NCI-H446 (cell line): Measurements from ENCODE around the gene CLASRP.
"Not testable (repeated sequence)": the region's sequence is repeated elsewhere in the genome, so short reads cannot be mapped to it uniquely, and the experiment has no call there.

Source experiments
- DNase-seq, 2 experiments: peaks; one replicate each; lab custom pipeline; 2025; lab: John Stamatoyannopoulos, UW

The CLASRP gene, protein sequence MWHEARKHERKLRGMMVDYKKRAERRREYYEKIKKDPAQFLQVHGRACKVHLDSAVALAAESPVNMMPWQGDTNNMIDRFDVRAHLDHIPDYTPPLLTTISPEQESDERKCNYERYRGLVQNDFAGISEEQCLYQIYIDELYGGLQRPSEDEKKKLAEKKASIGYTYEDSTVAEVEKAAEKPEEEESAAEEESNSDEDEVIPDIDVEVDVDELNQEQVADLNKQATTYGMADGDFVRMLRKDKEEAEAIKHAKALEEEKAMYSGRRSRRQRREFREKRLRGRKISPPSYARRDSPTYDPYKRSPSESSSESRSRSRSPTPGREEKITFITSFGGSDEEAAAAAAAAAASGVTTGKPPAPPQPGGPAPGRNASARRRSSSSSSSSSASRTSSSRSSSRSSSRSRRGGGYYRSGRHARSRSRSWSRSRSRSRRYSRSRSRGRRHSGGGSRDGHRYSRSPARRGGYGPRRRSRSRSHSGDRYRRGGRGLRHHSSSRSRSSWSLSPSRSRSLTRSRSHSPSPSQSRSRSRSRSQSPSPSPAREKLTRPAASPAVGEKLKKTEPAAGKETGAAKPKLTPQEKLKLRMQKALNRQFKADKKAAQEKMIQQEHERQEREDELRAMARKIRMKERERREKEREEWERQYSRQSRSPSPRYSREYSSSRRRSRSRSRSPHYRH

DNA sequence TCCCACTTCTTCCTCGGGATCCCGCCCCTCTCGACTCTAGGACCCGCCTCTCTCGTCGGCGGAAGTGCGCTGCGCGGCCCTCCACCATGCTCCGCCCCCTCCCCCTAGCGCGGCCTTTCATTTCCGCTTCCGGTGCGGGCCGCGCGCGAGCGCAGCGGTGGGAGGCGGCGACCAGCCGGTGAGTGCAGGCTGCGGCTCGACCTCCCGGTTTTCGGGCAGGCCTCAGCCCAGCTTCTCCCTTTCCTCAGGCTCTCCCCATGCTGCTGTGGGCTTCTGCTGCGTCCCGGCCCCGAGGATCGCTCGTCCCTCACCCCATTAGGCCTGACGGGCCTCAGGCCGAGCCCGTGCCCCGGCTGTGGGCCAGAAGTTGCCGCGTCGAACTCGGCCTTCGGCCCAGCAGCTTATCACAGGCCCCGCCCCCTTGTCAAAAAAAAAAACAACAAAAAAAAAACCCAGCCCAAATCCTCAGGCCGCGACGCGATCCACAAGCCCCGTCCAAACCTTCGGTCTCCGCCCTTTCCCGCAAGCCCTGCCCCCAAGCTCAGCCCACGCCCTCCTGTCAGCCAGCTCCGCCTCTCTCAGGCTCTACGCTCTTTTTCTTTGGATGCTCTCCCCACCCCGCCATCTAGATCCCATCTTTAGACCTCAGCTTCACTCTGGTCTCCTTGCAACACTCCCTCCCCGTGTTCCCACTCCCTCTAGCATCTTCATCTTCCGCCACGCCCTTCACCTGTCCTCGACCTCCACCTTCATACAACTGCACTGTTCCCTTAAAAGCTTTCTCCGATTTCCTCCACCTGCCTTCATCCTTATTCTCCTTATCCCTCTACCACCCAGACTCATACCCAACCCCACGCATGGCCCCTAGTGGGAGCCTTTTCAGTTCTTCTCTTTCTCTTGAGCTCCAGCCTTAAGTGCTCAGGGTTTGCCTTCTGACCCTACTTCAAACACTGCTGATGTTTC, at the start of gene CLASRP:
Gene CLASRP, plus strand, starts transcription at position 115 of the 963 bp plus-strand sequence. CDS start 1,168 bp downstream, outside the sequence.
- DNase-seq = peak; percentile 91 to 92

DNA sequence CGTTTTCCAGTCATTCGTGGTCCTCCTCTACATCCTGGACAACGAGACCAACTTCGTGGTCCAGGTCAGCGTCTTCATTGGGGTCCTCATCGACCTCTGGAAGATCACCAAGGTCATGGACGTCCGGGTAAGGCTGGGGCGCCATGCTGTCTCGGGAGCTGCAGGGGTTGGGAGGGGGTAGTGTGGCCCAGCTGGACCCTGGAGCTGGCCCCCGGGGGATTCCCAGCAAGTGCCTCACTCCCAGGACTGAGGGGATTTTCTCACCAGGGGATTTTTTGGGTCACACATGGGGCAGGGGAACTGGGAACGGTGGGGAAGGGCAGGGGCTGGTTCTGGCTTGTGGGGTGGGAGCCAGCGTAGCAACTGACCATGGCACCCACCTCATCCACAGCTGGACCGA, 48.4 kb upstream of the CLASRP start:
- no peak for DNase-seq

DNA sequence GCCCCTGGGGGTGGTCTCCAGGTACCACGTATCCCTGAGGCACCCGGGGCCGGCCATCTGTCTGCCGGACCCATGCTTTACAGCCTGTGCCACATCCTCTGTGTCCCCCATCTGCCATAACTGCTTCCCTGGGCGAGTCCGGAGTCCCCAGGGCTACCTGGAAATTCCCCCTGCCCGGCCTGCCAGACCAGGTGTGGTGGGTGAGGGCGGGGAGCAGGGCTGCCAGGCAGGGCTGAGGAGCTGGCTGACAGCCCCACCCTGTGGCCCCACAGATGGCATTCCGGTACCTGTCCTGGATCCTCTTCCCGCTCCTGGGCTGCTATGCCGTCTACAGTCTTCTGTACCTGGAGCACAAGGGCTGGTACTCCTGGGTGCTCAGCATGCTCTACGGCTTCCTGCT, 47.9 kb upstream of the CLASRP start:
- no peak for DNase-seq

DNA sequence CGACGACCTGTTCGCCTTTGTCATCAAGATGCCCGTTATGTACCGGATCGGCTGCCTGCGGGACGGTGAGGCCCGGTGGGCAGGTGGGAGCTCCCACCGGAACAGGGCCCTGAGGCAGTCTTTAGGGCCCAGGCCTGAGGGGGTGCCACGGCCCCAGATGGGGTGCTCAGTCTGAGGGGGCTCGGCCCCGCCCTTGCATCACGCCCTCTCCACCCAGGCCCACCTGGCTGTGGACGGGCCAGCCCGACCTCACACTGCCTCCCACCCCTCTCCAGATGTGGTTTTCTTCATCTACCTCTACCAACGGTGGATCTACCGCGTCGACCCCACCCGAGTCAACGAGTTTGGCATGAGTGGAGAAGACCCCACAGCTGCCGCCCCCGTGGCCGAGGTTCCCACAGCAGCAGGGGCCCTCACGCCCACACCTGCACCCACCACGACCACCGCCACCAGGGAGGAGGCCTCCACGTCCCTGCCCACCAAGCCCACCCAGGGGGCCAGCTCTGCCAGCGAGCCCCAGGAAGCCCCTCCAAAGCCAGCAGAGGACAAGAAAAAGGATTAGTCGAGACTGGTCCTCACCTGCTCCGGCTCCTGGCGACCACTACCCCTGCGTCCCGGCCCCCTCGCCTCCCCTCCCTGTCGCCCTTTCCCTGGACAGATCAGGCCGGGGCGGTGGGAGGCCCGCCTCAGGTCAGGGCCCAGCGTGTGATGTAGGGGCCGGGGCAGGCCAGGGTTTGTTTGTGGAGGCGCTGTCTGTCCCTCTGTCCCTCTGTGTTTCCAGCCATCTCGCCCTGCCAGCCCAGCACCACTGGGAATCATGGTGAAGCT, 46.3 kb upstream of the CLASRP start:
- no peak for DNase-seq

DNA sequence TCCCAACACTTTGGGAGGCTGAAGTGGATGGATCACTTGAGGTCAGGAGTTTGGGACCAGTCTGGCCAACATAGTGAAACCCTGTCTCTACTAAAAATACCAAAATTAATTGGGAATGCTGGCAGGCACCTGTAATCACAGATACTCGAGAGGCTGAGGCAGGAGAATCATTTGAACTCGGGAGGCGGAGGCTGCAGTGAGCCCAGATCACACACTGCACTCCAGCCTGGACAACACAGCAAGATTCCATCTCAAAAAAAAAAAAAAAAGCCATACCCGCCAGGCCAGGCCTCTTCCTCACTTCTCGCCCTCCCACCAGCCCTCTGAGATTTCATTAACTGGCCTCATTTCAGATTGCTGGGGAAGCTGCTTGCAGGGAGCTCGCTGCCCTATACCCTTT, 45.3 kb upstream of the CLASRP start:
- no peak for DNase-seq

DNA sequence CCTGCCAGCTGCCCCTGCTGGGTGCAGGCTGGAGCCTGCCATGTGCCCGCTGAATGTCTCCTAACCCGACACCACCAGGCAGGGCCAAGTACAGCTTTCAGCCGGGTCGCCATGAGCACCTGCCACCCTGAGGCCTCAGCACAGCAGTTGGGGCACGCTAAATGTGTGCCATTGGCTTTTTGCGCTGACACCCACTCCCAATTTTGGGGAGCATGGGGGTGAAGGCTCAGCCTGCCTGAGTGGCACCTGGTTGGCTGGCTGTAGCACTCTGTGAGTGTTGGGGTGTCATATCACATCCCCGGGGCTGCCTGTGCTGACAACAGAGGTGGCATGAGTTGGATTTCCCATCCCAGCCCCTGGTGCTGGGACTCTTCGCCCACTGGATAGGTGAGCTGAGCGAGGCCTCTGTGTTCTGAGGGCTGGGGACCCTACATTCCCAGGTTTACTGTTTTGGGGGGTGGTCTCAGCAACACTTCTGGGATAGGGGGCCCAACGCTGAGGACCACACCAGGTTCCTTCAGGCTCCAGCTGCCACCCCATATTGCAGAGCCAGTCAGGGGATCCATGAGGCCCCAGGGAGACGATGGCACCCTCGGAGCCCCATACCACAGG, 44.8 kb upstream of the CLASRP start:
- DNase-seq = no peak

DNA sequence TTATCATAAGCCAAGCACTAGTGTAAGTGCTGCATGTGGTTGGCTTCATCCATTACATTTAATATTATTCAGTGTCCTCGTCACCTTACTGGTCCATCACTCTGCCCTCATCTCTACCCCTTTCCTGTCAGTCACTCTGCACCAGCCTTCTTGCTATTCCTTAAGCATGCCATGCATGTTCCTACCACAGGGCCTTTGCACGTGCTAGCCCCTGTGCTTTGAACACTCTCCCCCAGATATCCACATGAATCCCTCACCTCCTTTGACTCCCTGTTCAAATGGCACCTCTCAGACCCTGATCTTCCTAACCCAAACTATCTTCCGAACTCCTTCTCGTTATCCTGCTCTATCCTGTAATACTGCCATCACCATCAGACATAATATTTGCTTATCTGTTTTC, 40.8 kb upstream of the CLASRP start:
- DNase-seq = no peak

DNA sequence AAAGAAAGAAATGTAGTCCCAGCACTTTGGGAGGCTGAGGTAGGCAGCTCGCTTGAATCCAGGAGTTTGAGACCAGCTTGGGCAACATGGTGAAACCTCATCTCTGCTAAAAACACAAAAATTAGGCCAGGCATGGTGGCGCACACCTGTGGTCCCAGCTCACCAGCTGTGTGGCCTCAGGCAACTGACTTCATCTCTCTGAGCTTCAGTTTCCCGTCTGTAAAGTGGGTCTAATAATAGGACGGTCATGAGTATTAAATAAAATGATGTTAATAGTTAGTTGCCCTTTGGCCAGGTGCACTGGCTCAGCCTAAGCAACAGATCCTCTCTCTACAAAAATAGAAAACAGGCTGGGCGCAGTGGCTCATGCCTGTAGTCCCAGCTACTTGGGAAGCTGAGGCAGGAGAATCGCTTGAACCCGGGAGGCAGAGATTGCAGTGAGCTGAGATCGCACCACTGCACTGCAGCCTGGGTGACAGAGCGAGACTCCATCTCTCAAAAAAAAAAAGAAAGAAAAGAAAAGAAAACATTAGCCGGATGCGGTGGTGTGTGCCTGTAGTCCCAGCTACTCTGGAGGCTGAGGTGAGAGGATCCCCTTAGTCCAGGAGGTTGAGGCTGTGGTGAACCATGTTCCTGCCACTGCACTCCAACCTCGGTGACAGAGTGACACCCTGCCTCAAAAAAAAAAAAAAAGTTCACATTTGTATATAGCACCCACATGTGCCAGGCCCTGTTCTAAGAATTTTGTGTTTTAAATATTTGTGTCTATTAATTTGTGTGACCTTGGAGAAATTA, 39.5 kb upstream of the CLASRP start:
- DNase-seq = not testable (repeated sequence)

DNA sequence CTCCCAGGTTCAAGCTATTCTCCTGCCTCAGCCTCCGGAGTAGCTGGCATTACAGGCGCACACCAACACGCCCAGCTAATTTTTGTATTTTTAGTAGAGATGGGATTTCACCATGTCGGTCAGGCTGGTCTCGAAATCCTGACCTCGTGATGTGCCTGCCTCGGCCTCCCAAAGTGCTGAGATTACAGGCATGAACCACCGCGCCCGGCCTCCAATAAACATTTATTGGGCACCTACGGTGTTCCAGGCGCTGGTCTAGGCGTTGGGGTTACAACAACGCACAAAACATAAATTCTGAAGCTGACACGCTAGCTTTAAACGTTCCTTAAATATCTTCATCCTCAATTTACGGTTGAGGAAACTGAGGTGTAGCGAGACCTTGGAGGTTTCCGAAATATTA, 38.2 kb upstream of the CLASRP start:
- DNase-seq = not testable (repeated sequence)

DNA sequence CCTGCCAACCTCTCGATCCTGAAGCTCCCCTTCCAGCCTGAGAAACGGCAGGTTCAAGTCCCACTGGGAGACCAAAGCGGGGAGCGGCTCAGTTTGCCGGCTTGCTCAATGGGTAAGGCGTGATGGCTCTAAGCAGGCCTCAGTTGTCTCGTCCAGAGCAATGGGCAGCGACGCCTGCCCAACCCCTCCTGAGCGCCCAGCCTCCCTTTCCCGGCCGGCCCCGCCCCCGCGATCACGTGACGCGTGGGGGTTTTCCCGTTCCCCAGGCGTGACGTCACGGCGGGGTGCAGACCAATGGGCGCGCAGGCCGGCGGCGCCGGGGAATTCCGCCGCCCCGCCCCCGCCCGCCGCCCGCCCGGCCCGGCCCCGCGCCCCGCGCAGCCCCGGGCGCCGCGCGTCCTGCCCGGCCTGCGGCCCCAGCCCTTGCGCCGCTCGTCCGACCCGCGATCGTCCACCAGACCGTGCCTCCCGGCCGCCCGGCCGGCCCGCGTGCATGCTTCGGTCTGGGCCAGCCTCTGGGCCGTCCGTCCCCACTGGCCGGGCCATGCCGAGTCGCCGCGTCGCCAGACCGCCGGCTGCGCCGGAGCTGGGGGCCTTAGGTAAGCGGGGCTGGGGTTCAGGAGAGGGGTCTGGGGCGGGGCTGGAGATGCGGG, 37.6 kb upstream of the CLASRP start, which contains the start of gene RELB:
Gene RELB, plus strand, starts transcription at position 378 of the 653 bp plus-strand sequence. Its CDS starts 116 bp downstream, at position 494.
- DNase-seq = peak; percentile 74 to 94

DNA sequence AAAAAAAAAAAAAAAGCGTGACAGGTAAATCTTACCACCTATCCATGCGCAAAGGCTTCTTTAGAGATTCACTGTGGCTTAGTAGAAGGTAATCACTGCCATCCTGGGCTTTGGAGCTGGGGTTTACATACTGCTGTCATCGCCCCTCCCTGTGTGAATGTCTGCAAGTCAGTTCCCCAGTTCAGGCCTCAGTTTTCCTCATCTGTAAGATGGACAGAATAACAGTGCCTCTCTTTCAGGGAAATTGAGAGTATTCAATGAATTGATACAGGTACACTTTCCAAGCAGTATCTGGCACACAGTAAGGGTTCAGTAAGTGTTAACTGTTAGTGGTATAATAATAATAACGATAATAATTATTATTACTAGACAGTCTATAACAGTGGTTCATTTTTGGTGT, 35.4 kb upstream of the CLASRP start:
- no peak for DNase-seq

DNA sequence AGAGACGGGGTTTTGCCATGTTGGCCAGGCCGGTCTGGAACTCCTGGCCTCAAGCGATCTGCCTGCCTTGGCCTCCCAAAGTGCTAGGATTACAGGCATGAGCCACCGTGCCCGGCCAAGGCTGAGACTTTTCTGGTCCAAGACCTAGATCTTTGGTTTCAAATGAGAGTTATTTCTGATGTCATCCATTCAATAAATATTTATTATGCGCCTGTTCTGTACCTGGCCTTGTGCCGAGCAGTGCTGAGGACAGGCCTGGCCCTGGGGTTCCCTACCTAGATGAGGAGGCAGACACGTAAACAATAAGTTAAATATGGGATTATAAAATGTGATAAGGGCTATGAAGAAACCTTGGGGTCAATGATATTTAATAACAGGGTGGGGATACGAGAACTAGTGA, 33.1 kb upstream of the CLASRP start:
- no peak for DNase-seq

DNA sequence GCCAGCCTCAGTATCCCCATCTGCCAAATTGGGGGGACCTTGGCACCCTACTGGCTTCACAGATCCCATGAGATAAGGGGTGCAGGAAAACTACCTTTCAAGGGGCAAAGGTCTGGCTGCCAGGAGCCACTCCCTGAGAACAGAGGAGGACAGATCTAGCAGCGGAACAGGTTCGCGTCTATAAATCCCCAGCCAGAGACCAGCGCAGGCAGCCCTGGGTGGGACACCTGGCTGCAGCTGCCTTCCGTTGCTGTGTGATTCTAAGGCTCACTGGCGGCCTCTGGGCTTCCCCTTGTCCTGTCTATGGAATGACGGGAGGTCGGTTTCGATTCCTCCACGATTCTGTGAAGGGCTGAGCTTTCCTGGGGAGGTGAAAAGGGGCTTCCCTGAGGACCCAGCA, 30.3 kb upstream of the CLASRP start:
- DNase-seq = no peak

DNA sequence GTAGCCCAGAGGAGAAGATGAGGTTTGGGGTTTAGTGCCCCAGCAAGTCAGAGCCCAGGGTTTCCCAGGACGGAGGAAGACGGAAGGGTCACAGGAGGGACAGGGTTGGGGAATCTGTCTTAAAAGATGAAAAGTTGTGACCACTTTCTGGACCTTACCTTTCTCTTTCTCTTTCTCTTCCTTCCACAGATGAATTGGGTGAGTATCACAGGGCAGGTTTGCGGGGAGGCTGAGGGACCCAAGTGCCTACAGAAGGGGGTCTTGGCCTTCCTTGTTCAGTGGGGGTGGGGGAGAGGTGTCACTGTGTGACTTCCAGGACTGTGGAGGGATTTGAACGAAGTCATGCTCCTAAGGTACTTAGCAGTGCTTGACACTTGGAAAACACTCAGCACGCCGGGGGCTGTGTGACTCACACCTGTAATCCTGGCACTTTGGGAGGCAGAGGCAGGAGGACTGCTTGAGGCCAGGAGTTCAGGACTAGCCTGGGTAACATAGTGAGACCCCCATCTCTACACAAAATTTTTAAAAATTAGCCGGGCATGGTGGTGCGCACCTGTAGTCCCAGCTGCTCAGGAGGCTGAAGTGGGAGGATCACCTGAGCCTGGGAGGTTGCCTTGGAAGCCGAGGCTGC, 29.1 kb upstream of the CLASRP start:
- no peak for DNase-seq

DNA sequence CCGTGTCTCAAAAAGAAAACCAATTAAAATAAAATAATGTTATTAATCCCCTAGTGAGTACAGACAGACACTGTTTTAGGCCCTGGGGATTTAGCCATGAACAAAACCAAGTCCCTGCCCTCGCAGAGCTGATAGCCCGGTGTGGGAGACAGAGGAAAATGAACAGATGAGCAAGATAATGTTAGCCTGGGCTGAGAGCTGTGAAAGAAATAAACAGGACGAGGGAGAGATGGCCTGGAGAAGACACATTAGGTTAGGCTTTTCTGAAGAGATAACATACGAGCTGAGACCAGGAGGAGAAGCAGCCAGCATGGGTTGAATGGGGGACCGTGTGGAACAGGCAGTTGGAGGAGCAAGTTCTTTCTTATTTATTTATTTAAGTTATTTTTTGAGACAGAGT, 28.5 kb upstream of the CLASRP start:
- no peak for DNase-seq

DNA sequence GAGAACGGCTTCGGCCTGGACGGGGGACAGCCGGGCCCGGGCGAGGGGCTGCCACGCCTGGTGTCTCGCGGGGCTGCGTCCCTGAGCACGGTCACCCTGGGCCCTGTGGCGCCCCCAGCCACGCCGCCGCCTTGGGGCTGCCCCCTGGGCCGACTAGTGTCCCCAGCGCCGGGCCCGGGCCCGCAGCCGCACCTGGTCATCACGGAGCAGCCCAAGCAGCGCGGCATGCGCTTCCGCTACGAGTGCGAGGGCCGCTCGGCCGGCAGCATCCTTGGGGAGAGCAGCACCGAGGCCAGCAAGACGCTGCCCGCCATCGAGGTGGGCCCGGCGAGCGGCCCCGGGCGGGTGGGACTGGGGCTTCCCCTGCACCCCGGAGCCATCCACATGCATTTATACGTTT, 26.9 kb upstream of the CLASRP start:
- no peak for DNase-seq

DNA sequence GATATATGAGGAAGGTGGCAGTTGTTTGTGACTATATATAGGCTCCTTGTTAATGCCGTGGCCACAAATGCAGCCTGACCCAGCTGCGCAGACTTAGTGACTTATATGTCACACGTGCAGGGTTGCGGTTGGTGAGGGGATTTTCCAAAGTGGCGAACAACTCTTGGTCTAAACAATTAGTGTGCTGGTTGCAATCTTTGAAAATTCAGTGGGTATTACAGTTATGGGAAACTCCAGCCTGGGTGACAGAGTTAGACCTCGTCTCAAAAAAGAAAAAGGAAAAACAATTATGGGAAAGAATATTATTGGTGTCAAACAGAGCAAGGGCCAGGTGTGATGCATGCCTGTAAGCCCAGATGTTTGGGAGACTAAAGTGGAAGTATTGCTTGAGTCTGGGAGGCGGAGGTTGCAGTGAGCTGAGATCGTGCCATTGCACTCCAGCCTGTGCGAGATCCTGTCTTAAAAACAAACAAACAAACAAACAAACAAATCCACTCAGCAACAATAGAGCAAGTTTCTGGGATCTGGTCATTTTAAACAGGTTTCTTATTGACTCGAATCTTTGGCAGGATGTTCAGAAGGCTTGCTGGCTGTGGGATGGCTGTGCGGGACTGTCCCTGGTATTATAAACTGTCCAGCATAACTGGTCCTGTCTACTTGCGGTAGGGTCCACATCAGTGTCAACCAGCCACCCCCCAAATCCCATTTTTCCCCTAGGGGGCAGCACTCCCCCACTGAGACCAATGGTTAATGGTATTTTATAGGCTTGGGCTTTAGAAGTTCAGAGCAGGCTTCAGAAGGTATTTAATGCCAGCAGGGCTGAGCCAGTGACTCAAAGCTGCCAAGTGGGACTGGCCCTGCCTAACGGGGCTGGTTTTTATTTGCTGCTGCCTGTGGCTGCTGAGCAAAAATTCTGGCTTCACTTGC, 22.2 kb upstream of the CLASRP start:
- peak; percentile 59 to 82 for DNase-seq

DNA sequence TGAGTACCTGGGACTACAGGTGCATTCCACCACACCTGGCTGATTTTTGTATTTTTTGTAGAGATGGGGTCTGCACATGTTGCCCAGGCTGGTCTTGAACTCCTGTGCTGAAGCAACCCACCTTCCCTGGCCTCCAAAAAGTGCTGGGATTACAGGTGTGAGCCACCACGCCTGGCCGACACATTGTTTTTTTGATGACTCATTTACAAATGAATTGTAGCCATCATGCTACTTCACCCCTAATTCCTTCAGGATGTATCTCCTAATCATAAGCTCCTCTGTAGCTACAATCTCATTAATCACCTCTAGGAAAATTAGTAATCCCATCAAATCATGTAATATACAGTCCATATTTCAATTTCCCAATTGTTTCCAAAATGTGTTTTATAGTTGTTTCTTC, 19.7 kb upstream of the CLASRP start:
- DNase-seq = no peak
